Endodermal cell (in vitro differentiated cells): ENCODE results near the gene PACSIN1. TPM values are rescaled to one million over a fixed set of nuclear protein-coding genes. Genes with fewer than 3 reads are reported as not detected.

Source experiments
- DNase-seq: peaks from one replicate; pipeline ENCODE4 v3.0.0-alpha.2; 2017
- H3K27ac ChIP-seq: 2 replicates; pipeline ENCODE4 v1.5.1; 2013; ENCODE audit warnings: mild to moderate bottlenecking, low read depth, low read length, moderate library complexity
- H3K27me3 ChIP-seq: 2 replicates; pipeline ENCODE4 v1.6.1; 2013; ENCODE audit warnings: mild to moderate bottlenecking, low read length, moderate library complexity; ENCODE audit not compliant: insufficient read depth, control insufficient read depth, poor library complexity, severe bottlenecking
- H3K36me3 ChIP-seq: 2 replicates; pipeline ENCODE4 v1.7.0; 2013; ENCODE audit warnings: mild to moderate bottlenecking, low read length, moderate library complexity; ENCODE audit not compliant: control insufficient read depth, insufficient read depth
- H3K4me1 ChIP-seq: one replicate; pipeline ENCODE4 v1.7.0; 2013; ENCODE audit warnings: low read length; ENCODE audit not compliant: control insufficient read depth, insufficient read depth
- H3K4me3 ChIP-seq: 2 replicates; pipeline ENCODE4 v1.5.1; 2013; ENCODE audit warnings: mild to moderate bottlenecking, low read length, moderate library complexity
- H3K9ac ChIP-seq: 2 replicates; pipeline ENCODE4 v1.6.1; 2013; ENCODE audit warnings: mild to moderate bottlenecking, low read length, moderate library complexity; ENCODE audit not compliant: poor library complexity, severe bottlenecking; ENCODE audit errors: extremely low read depth
- H3K9me3 ChIP-seq: 2 replicates; pipeline ENCODE4 v1.6.1; 2013; ENCODE audit warnings: mild to moderate bottlenecking, low read length, moderate library complexity; ENCODE audit not compliant: control insufficient read depth
- H3K27ac Mint-ChIP-seq: 2 replicates; pipeline ENCODE4 v1.8.0; 2020; ENCODE audit warnings: mixed read lengths
- H3K27me3 Mint-ChIP-seq: 2 replicates; pipeline ENCODE4 v1.8.0; 2021; ENCODE audit warnings: mild to moderate bottlenecking, mixed read lengths; ENCODE audit not compliant: insufficient read depth
- H3K36me3 Mint-ChIP-seq: 2 replicates; pipeline ENCODE4 v1.8.0; 2020; ENCODE audit warnings: low read depth, mixed read lengths
- H3K4me1 Mint-ChIP-seq: 2 replicates; pipeline ENCODE4 v1.8.0; 2020; ENCODE audit warnings: mixed read lengths
- H3K4me3 Mint-ChIP-seq: 2 replicates; pipeline ENCODE4 v1.8.0; 2020; ENCODE audit warnings: mild to moderate bottlenecking, moderate library complexity, mixed read lengths
- H3K9me3 Mint-ChIP-seq: 2 replicates; pipeline ENCODE4 v1.8.0; 2020; ENCODE audit warnings: mild to moderate bottlenecking, mixed read lengths
- WGBS, 2 experiments: methylation state at CpG; one replicate each; pipeline versions ENCODE4 v1.1.5 to v1.1.7; 2013; ENCODE audit warnings: missing lambda C conversion rate in 2 of 2, mixed read lengths in 1 of 2; ENCODE audit not compliant: insufficient coverage in 1 of 2, insufficient read length in 1 of 2; 5-methylcytosine and 5-hydroxymethylcytosine counted together
- total RNA-seq, 2 donors: library from RNA; stranded (reverse); fragmentation: NEBNext Ultra II Directional in 1 of 2; extraction: Animal tissue kit (Norgen Biotek cat#: 25700) in 1 of 2; gene quantifications; 2 replicates in 1 of 2; 3 replicates in 1 of 2; pipeline ENCODE4 v1.2.1, GENCODE V29; 2021
- TF ChIP-seq, protein P1 (sequence below): fragments of 200-600 bp; sonication (generic); conservative IDR thresholded peaks from 2 replicates; pipeline ENCODE4 v1.5.0; 2021; ENCODE audit warnings: antibody characterized with exemption, mild to moderate bottlenecking

Gene PACSIN1
- total RNA-seq, 2 donors from 2014 or later = 7.2 to 7.3 TPM

GRCh38 chr6:34535199-34535598, 69.3 kb downstream of the PACSIN1 start:
- 88 to 100% methylated on average over 2 to 6 of the region's 6 CpGs for WGBS, 2 experiments
- no peaks in the 10 kb centered on the region for H3K4me1 ChIP-seq

GRCh38 chr6:34535646-34536045, 69.8 kb downstream of the PACSIN1 start:
- H3K4me1 Mint-ChIP-seq = no peaks in the 10 kb centered on the region
- no peak for DNase-seq
- no peaks in the 10 kb centered on the region for H3K27me3 ChIP-seq
- no peak overlapping the region for H3K4me3 Mint-ChIP-seq
- no peaks in the 10 kb centered on the region for H3K27me3 Mint-ChIP-seq
- no peak overlapping the region for H3K4me3 ChIP-seq
- no peak overlapping the region for H3K27ac Mint-ChIP-seq
- no peaks in the 10 kb centered on the region for H3K36me3 Mint-ChIP-seq
- H3K36me3 ChIP-seq = no peaks in the 10 kb centered on the region
- H3K9me3 ChIP-seq = no peaks in the 10 kb centered on the region
- 92 to 95% methylated on average over 8 to 11 of the region's 11 CpGs for WGBS, 2 experiments
- H3K27ac ChIP-seq = no peak overlapping the region
- TF ChIP-seq, protein P1, sequence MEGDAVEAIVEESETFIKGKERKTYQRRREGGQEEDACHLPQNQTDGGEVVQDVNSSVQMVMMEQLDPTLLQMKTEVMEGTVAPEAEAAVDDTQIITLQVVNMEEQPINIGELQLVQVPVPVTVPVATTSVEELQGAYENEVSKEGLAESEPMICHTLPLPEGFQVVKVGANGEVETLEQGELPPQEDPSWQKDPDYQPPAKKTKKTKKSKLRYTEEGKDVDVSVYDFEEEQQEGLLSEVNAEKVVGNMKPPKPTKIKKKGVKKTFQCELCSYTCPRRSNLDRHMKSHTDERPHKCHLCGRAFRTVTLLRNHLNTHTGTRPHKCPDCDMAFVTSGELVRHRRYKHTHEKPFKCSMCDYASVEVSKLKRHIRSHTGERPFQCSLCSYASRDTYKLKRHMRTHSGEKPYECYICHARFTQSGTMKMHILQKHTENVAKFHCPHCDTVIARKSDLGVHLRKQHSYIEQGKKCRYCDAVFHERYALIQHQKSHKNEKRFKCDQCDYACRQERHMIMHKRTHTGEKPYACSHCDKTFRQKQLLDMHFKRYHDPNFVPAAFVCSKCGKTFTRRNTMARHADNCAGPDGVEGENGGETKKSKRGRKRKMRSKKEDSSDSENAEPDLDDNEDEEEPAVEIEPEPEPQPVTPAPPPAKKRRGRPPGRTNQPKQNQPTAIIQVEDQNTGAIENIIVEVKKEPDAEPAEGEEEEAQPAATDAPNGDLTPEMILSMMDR = no peak
- no peaks in the 10 kb centered on the region for H3K9me3 Mint-ChIP-seq
- no peak overlapping the region for H3K9ac ChIP-seq
- no peaks in the 10 kb centered on the region for H3K4me1 ChIP-seq

More at GRCh38 chr6:34535199-34535598, 69.3 kb downstream of the PACSIN1 start:
- no peak overlapping the region for H3K4me3 ChIP-seq
- H3K27me3 Mint-ChIP-seq = no peaks in the 10 kb centered on the region
- no peak overlapping the region for H3K9ac ChIP-seq
- H3K9me3 Mint-ChIP-seq = no peaks in the 10 kb centered on the region
- no peak for DNase-seq
- no peak overlapping the region for H3K4me3 Mint-ChIP-seq
- H3K36me3 ChIP-seq = no peaks in the 10 kb centered on the region
- TF ChIP-seq, protein P1 = no peak
- no peaks in the 10 kb centered on the region for H3K27me3 ChIP-seq
- no peaks in the 10 kb centered on the region for H3K4me1 Mint-ChIP-seq
- no peak overlapping the region for H3K27ac ChIP-seq
- no peak overlapping the region for H3K27ac Mint-ChIP-seq
- H3K9me3 ChIP-seq = no peaks in the 10 kb centered on the region
- no peaks in the 10 kb centered on the region for H3K36me3 Mint-ChIP-seq

DNA sequence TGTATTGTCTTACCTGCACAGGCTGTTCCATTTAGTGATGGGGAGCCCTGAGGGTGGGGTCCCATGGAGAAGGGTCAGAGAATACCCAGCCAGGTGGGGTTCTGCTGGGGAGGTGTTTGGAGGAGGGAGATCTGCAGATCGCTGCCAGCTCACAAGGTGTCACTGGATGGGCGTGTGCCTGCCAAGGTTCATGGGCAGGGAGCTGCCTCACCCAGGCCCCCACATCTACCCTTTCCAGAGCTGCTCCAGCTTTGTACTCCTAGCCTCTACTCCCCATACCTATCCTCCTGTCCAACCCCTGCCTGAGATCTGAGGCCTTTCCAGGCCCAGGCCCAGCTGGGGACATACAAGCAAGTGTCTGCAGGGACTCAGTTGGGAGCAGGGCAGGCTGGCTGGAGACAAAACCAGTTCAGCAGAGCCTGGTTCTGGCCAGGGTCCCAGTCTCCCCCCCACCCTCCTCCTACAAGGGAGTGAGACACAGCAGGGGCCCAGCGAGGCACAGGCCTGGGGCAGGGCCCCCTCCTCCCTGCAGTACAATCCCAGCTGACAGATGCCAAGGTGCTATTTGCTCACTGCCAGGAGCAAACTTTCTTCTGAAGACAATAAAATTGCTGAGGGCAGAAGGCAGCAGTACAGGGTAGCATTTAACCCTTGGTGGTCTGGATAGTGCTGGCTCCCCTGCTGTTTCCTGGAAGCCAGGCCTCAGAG, 70.5 kb downstream of the PACSIN1 start:
- no peaks in the 10 kb centered on the region for H3K4me1 ChIP-seq
- Mint-ChIP-seq H3K9me3 (no peaks in the 10 kb centered on the region), H3K4me1 (no peaks in the 10 kb centered on the region), H3K27me3 (no peaks in the 10 kb centered on the region), H3K27ac (no peak overlapping the region), H3K4me3 (no peak overlapping the region), H3K36me3 (no peaks in the 10 kb centered on the region)
- no peaks in the 10 kb centered on the region for H3K36me3 ChIP-seq
- H3K9ac ChIP-seq = no peak overlapping the region
- TF ChIP-seq, protein P1 = no peak
- H3K9me3 ChIP-seq = no peaks in the 10 kb centered on the region
- H3K4me3 ChIP-seq = no peak overlapping the region
- DNase-seq = no peak
- no peaks in the 10 kb centered on the region for H3K27me3 ChIP-seq
- H3K27ac ChIP-seq = no peak overlapping the region
- WGBS, 2 experiments = 94% methylated on average over 3 of the region's 3 CpGs; no CpG with 5 or more reads in 1 of the 2 experiments
